GM19452 (cell line): ENCODE results near the gene MTARC1.

Source experiments
- ATAC-seq: cut with Tn5 transposase; IDR thresholded peaks from one replicate; pipeline ENCODE4 v1.9.1; 2021; ENCODE audit not compliant: unreplicated experiment

MTARC1 gene

GRCh38 chr1:220803401-220804201, 16.9 kb downstream of the MTARC1 start:
- ATAC-seq = peak; percentile 61

GRCh38 chr1:220804202-220804586, 17.5 kb downstream of the MTARC1 start:
- ATAC-seq = no peak

- ATAC-seq = no peak
Measured at GRCh38 chr1:220806408-220806807, 19.7 kb downstream of the MTARC1 start.

GRCh38 chr1:220807726-220808125, 21.0 kb downstream of the MTARC1 start:
- ATAC-seq = no peak

DNA sequence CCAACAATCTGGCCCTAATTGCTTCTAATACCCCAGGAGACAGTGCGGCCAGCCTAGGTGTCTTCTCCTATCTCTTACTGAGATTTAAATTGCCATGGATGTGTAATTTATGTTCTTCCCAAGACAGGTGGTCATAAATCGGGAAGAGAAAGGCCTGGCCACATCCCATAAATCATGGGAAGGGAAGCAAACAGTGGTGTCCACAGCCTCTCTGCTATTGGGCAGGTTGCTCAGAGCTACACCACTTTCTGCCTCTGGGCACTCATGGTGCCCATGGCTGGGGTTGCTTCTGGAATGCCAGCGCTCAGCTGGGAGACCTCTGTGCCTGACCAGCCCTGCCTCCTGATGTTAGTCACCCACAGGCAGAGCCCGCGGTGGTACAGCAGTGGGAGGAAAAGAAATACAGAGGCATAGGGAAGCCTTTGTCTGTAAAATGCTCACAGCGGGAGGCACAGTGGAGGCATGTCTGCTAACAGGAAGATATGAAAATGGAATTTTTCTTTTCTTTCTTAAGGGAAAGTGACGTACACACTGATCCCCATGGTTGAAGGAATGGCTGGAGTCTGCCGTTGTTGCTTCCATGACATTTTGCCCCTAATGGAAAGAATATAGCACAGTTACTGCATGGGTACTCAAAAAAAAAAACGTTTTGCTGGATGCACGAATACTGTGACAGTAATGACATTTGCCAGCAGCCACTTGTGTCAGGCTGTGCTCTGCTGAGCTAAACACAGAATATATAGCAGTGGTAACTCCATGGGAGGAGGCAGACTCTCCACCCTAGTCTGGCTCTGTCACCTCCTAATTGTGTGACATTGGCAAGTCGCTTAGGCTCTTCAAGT, 21.9 kb downstream of the MTARC1 start:
- ATAC-seq = no peak

- ATAC-seq = no peak
Measured at GRCh38 chr1:220809187-220809550, 22.5 kb downstream of the MTARC1 start.

GRCh38 chr1:220809704-220810103, 23.0 kb downstream of the MTARC1 start:
- no peak for ATAC-seq

GRCh38 chr1:220810179-220810653, 23.5 kb downstream of the MTARC1 start:
- ATAC-seq = peak; percentile 92

DNA sequence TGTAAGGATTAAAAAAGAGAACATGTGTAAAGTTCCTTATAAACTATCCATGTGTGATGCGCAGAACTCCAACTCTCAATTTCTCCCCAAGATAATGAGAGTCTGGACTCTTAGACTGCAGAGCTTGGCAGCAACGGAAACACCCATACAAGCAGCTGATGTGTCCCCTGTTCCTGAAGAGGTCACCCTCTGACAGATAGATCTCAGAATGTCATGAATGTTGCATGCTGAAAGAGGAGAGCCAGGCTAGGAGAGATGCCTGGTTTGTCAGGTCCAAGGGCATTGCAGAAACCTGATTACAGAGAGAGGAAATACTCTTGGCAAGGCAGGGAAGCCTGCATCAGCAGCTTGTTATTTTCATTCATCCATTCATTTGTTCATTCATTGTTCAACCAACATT, 24.2 kb downstream of the MTARC1 start:
- no peak for ATAC-seq

- no peak for ATAC-seq
Measured at GRCh38 chr1:220811695-220812094, 25.0 kb downstream of the MTARC1 start.

DNA sequence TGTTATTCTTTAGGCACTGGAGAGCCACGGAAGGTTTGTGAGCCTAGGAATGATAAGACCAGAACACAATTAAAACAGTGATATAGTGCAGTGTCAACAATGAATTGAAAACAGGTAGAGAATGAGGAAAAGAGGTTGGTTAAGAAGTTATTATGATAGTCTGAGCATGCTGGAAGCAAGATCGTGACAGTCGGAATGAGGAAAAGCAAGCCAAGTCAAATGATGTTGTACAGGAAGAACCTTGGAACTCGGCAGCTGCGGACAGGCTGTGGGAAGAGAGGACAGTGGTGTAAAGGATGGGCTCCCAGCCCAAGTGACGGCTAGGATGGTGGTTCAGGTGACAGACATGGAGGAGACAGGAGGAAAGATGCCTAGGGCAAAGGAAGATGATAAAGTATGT, 25.6 kb downstream of the MTARC1 start:
- ATAC-seq = no peak

DNA sequence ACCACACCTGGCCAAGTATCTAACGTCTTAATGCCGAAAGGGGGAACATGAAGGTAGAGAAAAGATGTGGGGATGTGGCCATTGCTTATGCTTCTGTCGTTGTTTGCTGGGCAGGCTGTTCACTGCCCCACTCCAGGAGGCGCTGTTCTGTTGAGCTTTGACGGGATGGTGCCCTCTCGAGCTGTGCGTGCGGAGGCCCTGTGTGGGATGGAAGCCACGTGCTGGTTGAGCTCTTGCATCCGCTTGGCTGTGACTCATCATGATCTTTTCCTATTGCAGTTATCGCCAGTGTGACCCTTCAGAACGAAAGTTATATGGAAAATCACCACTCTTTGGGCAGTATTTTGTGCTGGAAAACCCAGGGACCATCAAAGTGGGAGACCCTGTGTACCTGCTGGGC, 26.3 kb downstream of the MTARC1 start:
- ATAC-seq = no peak

DNA sequence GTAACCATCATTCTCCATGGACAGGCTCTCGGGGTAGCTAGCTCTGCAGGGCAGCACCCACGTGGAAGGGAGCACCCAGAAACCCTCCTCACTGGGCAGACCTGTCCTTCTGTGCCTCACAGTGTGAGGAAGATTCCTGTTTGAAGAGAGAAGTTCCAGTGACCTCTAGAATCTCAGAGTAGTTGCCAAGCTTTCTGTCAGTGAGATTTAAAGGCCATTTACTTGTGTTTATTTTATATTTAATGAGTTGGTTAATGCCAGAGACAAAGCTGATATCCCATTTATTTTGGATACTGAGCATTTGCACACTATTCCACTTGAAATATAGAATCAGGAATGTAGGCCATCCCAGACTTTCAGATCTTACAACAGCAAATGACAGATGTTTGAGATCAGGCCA, 28.7 kb downstream of the MTARC1 start:
- no peak for ATAC-seq

DNA sequence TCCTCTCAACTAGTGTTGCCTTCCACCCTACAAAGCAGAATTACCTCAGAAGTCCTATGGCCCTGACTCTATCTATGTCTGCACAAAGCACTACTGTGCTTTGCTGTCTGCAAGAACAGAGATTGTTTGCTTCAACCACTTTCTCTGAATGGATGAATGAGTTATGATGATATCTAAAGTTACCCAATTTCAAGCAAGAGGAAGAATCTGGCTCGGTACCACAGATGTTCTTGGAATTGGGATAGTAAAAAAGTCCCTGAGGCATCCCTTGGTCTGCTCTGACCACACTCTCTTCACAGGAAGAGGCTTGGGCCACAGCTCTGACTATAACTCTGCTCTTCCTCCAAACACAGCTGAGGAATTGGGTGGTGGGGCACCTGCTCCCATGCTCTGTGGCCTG, 31.2 kb downstream of the MTARC1 start:
- ATAC-seq = no peak

GRCh38 chr1:220818421-220819173, 31.9 kb downstream of the MTARC1 start:
- no peak for ATAC-seq

DNA sequence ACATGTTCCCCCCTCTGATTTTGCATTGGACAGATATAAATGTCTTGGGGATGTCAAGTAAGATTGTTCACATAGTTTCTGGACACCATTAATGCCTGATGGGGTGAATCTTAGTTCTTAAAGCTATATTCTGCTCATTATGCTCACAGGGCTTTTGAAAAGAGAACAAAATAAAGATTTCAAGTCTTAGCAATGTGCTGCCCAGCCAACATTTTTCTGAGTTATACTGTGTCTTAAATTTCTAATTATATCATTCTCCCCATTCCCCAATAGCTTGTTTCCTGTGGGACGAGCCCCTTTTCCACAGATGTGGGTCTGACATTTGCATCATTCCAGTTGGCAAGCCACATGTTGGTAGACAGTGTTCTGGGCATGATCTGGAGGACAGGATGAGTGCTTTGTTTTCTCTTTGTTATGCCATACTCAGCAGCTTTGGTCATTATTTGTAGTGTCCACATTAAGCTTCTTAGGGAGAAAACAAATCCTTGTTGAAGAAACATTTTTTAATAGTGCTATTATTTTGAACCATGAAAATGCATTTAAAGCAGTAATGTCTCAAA, 32.8 kb downstream of the MTARC1 start:
- no peak for ATAC-seq

DNA sequence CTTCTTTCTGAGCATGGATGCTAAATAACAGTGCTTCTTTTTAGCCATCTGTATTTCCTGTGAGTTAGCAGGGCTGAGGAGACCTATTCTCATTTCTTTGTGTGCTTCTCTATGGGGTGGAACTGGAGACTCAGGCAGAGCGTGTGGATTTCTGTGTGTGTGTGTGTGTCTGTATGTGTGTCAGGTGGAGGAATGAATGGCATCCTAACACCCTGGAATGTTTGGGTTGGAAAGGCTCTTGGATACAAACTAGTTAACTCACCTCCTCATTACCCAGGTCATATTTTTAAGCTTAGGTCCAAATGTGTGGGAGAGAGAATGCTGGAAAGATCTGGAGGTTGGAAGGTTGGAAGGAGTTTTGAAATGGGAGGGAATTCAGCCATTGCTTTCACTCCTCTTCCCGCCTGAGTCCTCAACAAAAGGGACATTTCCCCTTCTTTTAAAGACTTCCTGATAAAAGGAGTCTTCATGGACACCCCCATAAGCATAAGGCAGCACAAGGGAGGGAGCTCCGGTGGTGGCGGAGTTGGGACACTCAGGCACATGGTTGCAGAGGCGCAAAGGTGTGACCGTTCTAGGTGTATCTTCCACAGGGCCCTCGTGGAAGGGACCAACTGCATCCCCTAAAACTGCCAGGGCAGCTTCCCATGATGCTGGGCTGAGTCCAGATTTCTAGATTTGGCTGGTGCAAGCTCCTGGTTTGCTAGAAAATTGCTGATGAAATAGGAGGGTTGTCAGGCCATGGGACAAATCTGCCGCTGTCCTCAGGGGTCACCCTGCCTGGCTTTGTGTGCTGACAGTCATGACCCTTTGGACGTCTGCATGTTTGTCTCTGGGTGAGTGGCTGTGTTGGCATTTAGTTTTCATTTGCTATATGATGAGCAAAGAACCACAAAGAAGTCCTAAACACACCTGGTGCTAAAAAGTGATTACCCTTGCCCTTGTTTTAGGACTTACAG, 37.6 kb downstream of the MTARC1 start:
- ATAC-seq = no peak

DNA sequence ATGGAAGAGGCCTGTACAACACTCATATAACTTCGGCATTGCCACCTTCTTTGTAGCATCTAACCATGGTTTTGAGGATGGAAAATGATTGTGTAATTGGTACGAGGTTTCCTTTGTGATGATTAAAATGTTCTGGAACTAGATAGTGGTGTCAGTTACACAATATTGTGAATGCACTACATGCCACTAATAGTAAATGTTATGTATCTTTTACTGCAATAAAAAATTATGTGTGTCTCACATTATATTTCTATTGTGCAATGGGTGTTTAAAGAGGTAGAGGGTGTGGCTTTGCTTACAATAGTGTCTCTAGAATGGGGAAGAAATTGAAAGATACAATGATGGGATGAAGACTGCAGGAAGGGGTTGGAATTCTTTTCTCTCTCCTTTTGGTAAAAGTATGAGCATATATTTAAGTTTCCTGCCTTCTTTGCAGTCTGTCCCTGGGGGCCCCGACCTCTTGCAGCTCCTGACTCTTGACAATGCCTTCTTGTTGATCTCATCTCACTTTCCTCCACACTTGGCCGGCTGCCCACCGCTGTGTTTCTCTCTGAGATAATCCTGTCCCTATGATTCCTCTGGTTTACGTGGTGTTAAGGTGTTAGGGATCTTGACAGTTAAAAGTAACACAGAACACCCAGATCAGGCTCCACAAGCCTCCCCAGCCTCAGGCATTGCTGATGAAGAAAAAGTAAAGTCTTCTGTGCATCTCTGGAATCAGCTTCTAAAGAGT, 39.3 kb downstream of the MTARC1 start:
- no peak for ATAC-seq

DNA sequence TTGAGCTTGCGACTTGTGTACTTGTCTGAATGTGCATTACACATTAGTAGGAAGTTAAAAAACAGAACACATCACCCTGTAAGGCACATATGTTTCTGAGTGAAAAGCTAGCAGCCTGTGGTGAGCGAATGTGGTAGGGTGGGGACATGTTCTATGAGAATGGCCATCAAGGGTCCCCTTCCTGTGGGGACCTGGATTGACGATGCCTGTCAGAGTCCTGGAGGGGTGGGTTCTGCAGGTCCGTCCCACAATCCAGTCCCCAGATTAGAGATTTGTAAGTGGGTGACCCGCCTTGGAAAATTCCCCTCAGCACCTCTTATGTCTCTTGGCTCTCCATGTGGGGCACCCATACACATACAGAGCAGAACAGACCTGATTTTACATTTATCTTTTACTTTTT, 40.0 kb downstream of the MTARC1 start:
- no peak for ATAC-seq
